Measurements from ENCODE around the gene PRRC2B. TPM values are rescaled to one million over a fixed set of nuclear protein-coding genes. Genes with fewer than 3 reads are reported as not detected.

The PRRC2B gene
- total and polyA plus RNA-seq, 12 donors: 26.4 to 153 (median 126) TPM

DNA sequence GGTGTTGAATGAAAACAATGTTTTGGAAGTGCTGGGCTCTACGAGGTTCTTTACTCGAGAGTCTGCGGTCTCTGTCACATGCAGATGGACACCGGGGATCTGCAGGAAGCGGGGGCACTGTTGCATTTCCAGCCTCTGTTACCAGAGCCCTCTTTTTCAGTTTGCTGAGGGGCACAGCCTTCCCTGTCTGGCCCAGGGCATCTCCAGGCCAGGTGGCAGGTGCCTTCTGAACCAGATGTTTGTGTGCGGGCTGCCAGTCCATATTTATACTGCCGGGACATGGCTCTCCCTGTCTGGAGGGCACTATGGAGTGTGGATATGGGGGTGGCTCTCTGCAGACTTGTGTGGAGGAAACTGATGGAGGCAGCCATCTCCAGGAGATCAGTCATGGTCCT, 90.2 kb downstream of the PRRC2B start:
- ATAC-seq (no peak), DNase-seq (no peak)
- intact Hi-C loops (cut with DNase I): loop anchor here in 2 of 10 donors (5.0 kb wide), 2 partner anchors 92 to 112 kb away; partner anchors contain the start of gene PRRC2B (in 1 of the 2)
- Histone ChIP-seq H3K27ac (peak overlapping the region; percentile 12 to 88 (median 80)), H3K27me3 (no peaks in the 10 kb centered on the region), H3K9me3 (no peaks in the 10 kb centered on the region), H3K4me1 (peaks cover 2 to 59% (median 24%) of the 10 kb centered on the region in 9 donors), H3K36me3 (peaks cover 0 to 100% (median 82%) of the 10 kb centered on the region in 9 donors), H3K4me3 (peak overlapping the region in 4 of 10 donors; percentile 8 to 14 (median 12))
- 53 to 67% methylated on average over 7 of the region's 7 CpGs for WGBS, 2 donors
- TF ChIP-seq, protein P1, sequence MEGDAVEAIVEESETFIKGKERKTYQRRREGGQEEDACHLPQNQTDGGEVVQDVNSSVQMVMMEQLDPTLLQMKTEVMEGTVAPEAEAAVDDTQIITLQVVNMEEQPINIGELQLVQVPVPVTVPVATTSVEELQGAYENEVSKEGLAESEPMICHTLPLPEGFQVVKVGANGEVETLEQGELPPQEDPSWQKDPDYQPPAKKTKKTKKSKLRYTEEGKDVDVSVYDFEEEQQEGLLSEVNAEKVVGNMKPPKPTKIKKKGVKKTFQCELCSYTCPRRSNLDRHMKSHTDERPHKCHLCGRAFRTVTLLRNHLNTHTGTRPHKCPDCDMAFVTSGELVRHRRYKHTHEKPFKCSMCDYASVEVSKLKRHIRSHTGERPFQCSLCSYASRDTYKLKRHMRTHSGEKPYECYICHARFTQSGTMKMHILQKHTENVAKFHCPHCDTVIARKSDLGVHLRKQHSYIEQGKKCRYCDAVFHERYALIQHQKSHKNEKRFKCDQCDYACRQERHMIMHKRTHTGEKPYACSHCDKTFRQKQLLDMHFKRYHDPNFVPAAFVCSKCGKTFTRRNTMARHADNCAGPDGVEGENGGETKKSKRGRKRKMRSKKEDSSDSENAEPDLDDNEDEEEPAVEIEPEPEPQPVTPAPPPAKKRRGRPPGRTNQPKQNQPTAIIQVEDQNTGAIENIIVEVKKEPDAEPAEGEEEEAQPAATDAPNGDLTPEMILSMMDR (IDR thresholded peaks at IDR 0.05): no peak

DNA sequence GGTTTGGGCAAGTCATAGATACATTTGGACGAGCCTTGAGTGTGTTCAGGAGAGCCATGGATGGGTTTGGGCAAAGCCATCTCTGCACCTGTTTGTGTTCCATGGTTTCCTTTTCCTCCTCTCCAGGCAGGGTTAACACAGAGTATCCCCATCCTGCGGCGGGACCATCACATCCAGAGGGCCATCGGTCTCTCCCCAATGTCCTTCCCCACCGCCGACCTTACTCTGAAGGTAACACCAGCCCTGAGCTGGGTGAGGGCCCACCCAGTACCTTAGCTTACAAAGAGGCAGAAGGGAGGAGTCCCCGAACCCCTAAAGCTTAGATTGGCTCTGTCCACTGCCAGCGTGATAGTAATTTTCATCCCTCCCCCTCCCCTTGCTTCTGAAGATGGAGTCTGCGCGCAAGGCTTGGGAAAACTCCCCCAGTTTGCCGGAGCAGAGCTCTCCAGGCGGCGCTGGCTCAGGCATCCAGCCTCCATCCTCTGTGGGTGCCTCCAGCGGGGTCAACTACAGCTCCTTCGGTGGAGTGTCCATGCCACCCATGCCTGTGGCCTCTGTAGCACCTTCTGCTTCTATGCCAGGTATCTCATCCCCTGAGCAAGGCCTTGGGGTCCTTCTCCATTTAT, 90.8 kb downstream of the PRRC2B start:
- Histone ChIP-seq H3K4me1 (peaks cover 2 to 59% (median 24%) of the 10 kb centered on the region in 9 donors), H3K27ac (peak overlapping the region in 9 of 10 donors; percentile 12 to 88 (median 80)), H3K4me3 (peak overlapping the region in 2 of 10 donors; percentile 8 to 14), H3K27me3 (no peaks in the 10 kb centered on the region), H3K9me3 (no peaks in the 10 kb centered on the region), H3K36me3 (peaks cover 0 to 100% (median 83%) of the 10 kb centered on the region in 9 donors)
- ATAC-seq (no peak), DNase-seq (no peak)
- WGBS, 2 donors: 92 to 93% methylated on average over 15 of the region's 15 CpGs
- intact Hi-C loops (cut with DNase I): loop anchor here in 2 of 10 donors (1.0 to 5.0 kb wide), 3 partner anchors 33 to 112 kb away; partner anchors contain the start of gene PRRC2B (in 1 of the 2)
- TF ChIP-seq, protein P1 (IDR thresholded peaks at IDR 0.05): no peak

DNA sequence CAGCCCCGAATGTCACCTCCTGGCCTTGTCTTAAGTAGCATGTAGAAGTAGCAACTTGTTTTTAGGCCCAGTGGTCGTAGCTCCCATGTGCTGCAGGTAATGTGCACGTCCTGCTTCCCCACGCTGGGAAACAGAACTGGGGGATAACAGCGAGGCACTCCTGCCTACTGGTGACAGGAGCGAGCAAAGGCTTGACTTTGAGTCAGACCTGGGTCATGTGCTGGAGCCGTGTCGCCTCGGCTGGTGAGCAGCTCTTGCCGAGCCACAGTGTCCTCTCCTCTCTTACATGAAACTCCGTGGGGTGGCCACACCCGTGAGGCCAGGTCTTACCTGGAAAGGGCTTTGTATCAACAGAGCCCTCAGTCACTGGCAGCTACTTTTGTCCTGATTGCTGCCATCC, 91.3 kb downstream of the PRRC2B start:
- peaks cover 2 to 59% (median 24%) of the 10 kb centered on the region in 9 donors for H3K4me1 ChIP-seq
- 83 to 85% methylated on average over 12 of the region's 12 CpGs for WGBS, 2 donors
- intact Hi-C loops (cut with DNase I): loop anchor here in 1 of 10 donors (1.0 kb wide), 1 partner anchor 32 kb away; no protein-coding TSS in a partner anchor
- peak in 1 of 8 donors; percentile 8 for ATAC-seq
- H3K27ac ChIP-seq: peak overlapping the region in 5 of 10 donors; percentile 8 to 85 (median 79)
- peaks cover 0 to 100% (median 83%) of the 10 kb centered on the region in 9 donors for H3K36me3 ChIP-seq
- no peak overlapping the region for H3K4me3 ChIP-seq
- H3K9me3 ChIP-seq: no peaks in the 10 kb centered on the region
- no peak for DNase-seq
- H3K27me3 ChIP-seq: no peaks in the 10 kb centered on the region
- TF ChIP-seq, protein P1 (IDR thresholded peaks at IDR 0.05): no peak

DNA sequence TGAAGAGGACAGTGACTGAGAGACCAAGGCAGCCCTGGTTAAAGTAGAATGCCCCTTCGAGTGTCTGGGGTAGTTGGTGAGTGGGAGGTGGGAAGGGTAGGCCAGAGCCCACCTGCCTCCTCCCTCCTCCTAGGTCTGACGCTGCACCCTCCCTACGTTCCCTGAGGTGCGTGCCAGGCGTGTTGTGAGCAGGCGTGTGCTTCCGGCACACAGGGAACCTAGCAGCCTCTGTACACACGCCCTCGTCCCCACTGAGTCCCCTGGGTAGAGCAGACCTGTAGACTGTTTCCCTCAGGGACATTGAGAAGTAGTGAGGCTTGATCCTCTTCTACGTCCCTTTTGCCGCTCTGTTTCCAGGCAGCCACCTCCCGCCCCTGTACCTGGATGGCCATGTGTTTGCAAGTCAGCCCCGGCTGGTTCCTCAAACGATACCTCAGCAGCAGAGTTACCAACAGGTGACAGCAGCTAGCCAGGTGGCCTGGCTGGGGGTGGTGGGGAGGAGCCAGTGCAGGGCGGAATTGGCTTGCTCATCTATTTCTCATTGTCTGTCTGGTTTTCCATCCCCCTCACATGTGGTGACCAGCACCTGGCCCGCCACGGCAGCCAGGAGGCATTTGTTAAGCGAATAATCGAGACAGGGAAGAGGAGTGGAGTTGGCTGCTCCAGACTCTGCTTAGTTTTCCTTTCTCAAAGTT, 92.0 kb downstream of the PRRC2B start:
- H3K9me3 ChIP-seq: no peaks in the 10 kb centered on the region
- TF ChIP-seq, protein P1 (IDR thresholded peaks at IDR 0.05): no peak
- H3K36me3 ChIP-seq: peaks cover 0 to 100% (median 87%) of the 10 kb centered on the region in 9 donors
- H3K4me1 ChIP-seq: peaks cover 2 to 59% (median 24%) of the 10 kb centered on the region in 9 donors
- 86 to 91% methylated on average over 19 of the region's 19 CpGs for WGBS, 2 donors
- no peaks in the 10 kb centered on the region for H3K27me3 ChIP-seq
- intact Hi-C loops (cut with DNase I): loop anchor here in 1 of 10 donors (1.0 kb wide), 1 partner anchor 31 kb away; no protein-coding TSS in a partner anchor
- no peak overlapping the region for H3K4me3 ChIP-seq
- ATAC-seq (no peak), DNase-seq (no peak)
- H3K27ac ChIP-seq: peak overlapping the region in 3 of 10 donors; percentile 8 to 80 (median 28)
